HG02763 (cell line): ENCODE data around the gene LETM1.

Experiments
- ATAC-seq: cut with Tn5 transposase; IDR thresholded peaks from one replicate; pipeline ENCODE4 v1.9.1; 2021; ENCODE audit warnings: mild to moderate bottlenecking, moderate library complexity; ENCODE audit not compliant: unreplicated experiment

LETM1 gene

GRCh38 chr4:1856071-1856942 lies at the start of gene LETM1:
Gene LETM1 (minus strand): TSS chr4:1856156. CDS start chr4:1855950, 206 bp downstream.
- ATAC-seq, result peak; percentile 88

- no peak for ATAC-seq
Observed at GRCh38 chr4:1904042-1904441, 48.1 kb upstream of the LETM1 start.

- no peak for ATAC-seq
Observed at GRCh38 chr4:1903035-1903434, 47.1 kb upstream of the LETM1 start.

GRCh38 chr4:1902243-1902642 lies 46.3 kb upstream of the LETM1 start:
- ATAC-seq, result no peak

- no peak for ATAC-seq
Observed at GRCh38 chr4:1901127-1901526, 45.2 kb upstream of the LETM1 start.

- ATAC-seq, result no peak
Observed at GRCh38 chr4:1900624-1901023, 44.7 kb upstream of the LETM1 start.

- no peak for ATAC-seq
Observed at GRCh38 chr4:1900087-1900433, 44.1 kb upstream of the LETM1 start.

GRCh38 chr4:1899149-1900086 lies 43.5 kb upstream of the LETM1 start:
- ATAC-seq, result no peak

GRCh38 chr4:1898681-1899080 lies 42.7 kb upstream of the LETM1 start:
- ATAC-seq, result no peak

- ATAC-seq, result no peak
Observed at GRCh38 chr4:1898007-1898406, 42.1 kb upstream of the LETM1 start.

GRCh38 chr4:1896658-1896991 lies 40.7 kb upstream of the LETM1 start:
- no peak for ATAC-seq

- ATAC-seq, result no peak
Observed at GRCh38 chr4:1895971-1896657, 40.2 kb upstream of the LETM1 start.

- ATAC-seq, result no peak
Observed at GRCh38 chr4:1890979-1891570, 35.1 kb upstream of the LETM1 start.

- ATAC-seq, result no peak
Observed at GRCh38 chr4:1887052-1887451, 31.1 kb upstream of the LETM1 start.

GRCh38 chr4:1885414-1885813 lies 29.5 kb upstream of the LETM1 start:
- no peak for ATAC-seq

- no peak for ATAC-seq
Observed at GRCh38 chr4:1883583-1883982, 27.6 kb upstream of the LETM1 start.

- ATAC-seq, result no peak
Observed at GRCh38 chr4:1882850-1883271, 26.9 kb upstream of the LETM1 start.

- no peak for ATAC-seq
Observed at GRCh38 chr4:1880332-1880731, 24.4 kb upstream of the LETM1 start.

- no peak for ATAC-seq
Observed at GRCh38 chr4:1879485-1879884, 23.5 kb upstream of the LETM1 start.

GRCh38 chr4:1874201-1874600 lies 18.2 kb upstream of the LETM1 start:
- no peak for ATAC-seq

- no peak for ATAC-seq
Observed at GRCh38 chr4:1873776-1874175, 17.8 kb upstream of the LETM1 start.
